Endothelial cell of umbilical vein (primary cell): ENCODE results near the gene LINC00237.

Source experiments
- CTCF ChIP-seq, 2 donors: IDR thresholded peaks; 1 replicate in 1 of 2; 2 replicates in 1 of 2; pipeline ENCODE4 v1.5.1; 2011; ENCODE audit warnings: low read length in 2 of 2, mild to moderate bottlenecking in 2 of 2, moderate library complexity in 2 of 2, control low read depth in 1 of 2, inconsistent platforms in 1 of 2, low read depth in 1 of 2; ENCODE audit not compliant: insufficient read depth in 1 of 2; ENCODE audit errors: extremely low read depth in 1 of 2
- EZH2 ChIP-seq: IDR thresholded peaks from 2 replicates; pipeline ENCODE4 v1.6.1; 2012; ENCODE audit warnings: borderline replicate concordance, low read depth, mild to moderate bottlenecking, moderate library complexity, low read length, inconsistent platforms; ENCODE audit not compliant: severe bottlenecking
- FOS ChIP-seq: IDR thresholded peaks from 2 replicates; pipeline ENCODE4 v1.6.1; 2011; ENCODE audit warnings: mild to moderate bottlenecking, low read length, moderate library complexity, borderline replicate concordance; ENCODE audit not compliant: insufficient read depth
- GATA2 ChIP-seq: IDR thresholded peaks from 2 replicates; pipeline ENCODE4 v1.7.0; 2011; ENCODE audit warnings: low read depth, mild to moderate bottlenecking, moderate library complexity, mixed read lengths, low read length; ENCODE audit not compliant: insufficient read length, insufficient read depth
- JUN ChIP-seq: IDR thresholded peaks from 2 replicates; pipeline ENCODE4 v1.6.1; 2011; ENCODE audit warnings: borderline replicate concordance, low read depth; ENCODE audit not compliant: insufficient read length, insufficient read depth
- MAX ChIP-seq: IDR thresholded peaks from 2 replicates; pipeline ENCODE4 v1.6.1; 2011; ENCODE audit not compliant: insufficient read depth, insufficient read length
- MYC ChIP-seq: IDR thresholded peaks from one replicate; pipeline ENCODE4 v1.6.1; 2011; ENCODE audit warnings: mild to moderate bottlenecking, low read depth, low read length
- POLR2A ChIP-seq: IDR thresholded peaks from 2 replicates; pipeline ENCODE4 v1.6.1; 2012; ENCODE audit warnings: low read depth, mild to moderate bottlenecking, control low read depth, low read length
- POLR2AphosphoS5 ChIP-seq: IDR thresholded peaks from 2 replicates; pipeline ENCODE4 v1.6.1; 2012; ENCODE audit warnings: low read depth, mild to moderate bottlenecking, control low read depth, low read length, moderate library complexity; ENCODE audit not compliant: insufficient read depth

- TF ChIP-seq CTCF (IDR thresholded peaks at IDR 0.05; ENCODE audit: extremely low read depth in 1 of 2, insufficient read depth in 1 of 2, low read depth in 1 of 2, low read length in 2 of 2) (no peak), POLR2AphosphoS5 (no peak), POLR2A (no peak), FOS (no peak), MAX (no peak), EZH2 (no peak), MYC (no peak), GATA2 (no peak), JUN (peak; percentile 16)
These were observed 3.0 kb upstream of the LINC00237 start for GRCh38 chr20:21109144-21109543.
